NCI-H774 (cell line): Measurements from ENCODE around the gene PDK2.

Source experiments
- DNase-seq: peaks from one replicate; lab custom pipeline; 2025; lab: John Stamatoyannopoulos, UW

PDK2 gene

GRCh38 chr17:50150354-50151040 lies 55.3 kb downstream of the PDK2 start, which contains the start of gene PPP1R9B:
Gene PPP1R9B (minus strand): TSS chr17:50150677. CDS start chr17:50150513, 164 bp downstream.
- no peak for DNase-seq

- peak; percentile 91 for DNase-seq
These were observed 56.1 kb downstream of the PDK2 start for GRCh38 chr17:50151041-50151936.

GRCh38 chr17:50151937-50152547 lies 56.9 kb downstream of the PDK2 start:
- DNase-seq: peak; percentile 87

- no peak for DNase-seq
These were observed 57.6 kb downstream of the PDK2 start for GRCh38 chr17:50152736-50153135.

- DNase-seq: no peak
These were observed 58.8 kb downstream of the PDK2 start for GRCh38 chr17:50153650-50154575.

GRCh38 chr17:50154604-50155003 lies 59.5 kb downstream of the PDK2 start:
- no peak for DNase-seq

GRCh38 chr17:50155115-50155819 lies 60.1 kb downstream of the PDK2 start:
- no peak for DNase-seq

GRCh38 chr17:50157891-50158290 lies 62.7 kb downstream of the PDK2 start:
- DNase-seq: no peak

GRCh38 chr17:50161023-50161910 lies 66.1 kb downstream of the PDK2 start:
- peak; percentile 95 for DNase-seq
